A549 (cell line): ENCODE data around the gene DMBT1.

Experiments
- CTCF ChIP-seq: fragments of >200 bp; sonication (Bioruptor Twin); formaldehyde crosslinking; IDR thresholded peaks from 3 replicates; pipeline ENCODE4 v1.5.1; 2016
- RFX5 ChIP-seq: fragments of 450-650 bp; IDR thresholded peaks from 2 replicates; pipeline ENCODE4 v1.7.1; 2014; ENCODE audit warnings: antibody characterized with exemption, mild to moderate bottlenecking, moderate library complexity

- TF ChIP-seq RFX5 (no peak), CTCF (no peak)
These were observed 30.4 kb upstream of the DMBT1 start for GRCh38 chr10:122530177-122530576.
